ENCODE measurements around the gene TMEM41B.
"Not testable (repeated sequence)": the region's sequence is repeated elsewhere in the genome, so short reads cannot be mapped to it uniquely, and the experiment has no call there.

Gene TMEM41B

DNA sequence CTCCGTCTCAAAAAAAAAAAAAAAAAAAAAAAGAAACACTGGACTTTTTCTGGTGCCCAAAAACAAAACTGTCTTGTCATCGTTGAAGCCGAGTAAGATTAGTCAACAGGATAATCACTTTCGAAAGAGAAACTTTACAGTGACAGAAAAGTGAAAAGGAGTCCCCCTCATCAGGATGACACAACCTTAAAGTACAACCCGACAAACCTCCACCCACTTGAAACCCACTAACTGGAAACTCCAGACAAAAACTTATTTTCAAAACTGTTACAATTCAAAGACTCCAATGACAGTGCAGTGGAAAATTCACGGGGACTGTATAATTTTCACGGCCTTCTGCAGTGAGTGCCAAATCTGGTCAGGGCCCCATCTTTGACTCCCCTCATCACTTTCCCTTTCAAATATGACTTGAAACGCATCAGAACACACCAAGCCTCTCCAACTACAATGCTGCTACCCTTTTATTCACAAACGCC, 50.5 kb downstream of the TMEM41B start:
- in situ Hi-C loops (cut with MboI; ENCODE audit: low sequenced_read_pairs): no loop called here

DNA sequence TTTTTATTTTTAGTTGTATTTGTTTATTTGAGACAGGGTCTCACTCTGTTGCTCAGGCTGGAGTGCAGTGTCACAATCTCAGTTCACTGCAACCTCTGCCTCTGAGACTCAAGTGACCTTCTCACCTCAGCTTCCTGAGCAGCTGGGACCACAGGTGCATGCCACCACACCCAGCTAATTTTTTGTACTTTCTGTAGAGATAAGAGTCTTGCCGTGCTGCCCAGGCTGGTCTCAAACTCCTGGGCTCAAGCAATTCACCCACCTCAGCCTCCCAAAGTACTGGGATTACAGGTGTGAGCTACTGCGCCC, 53.6 kb downstream of the TMEM41B start:
- in situ Hi-C loops (cut with MboI; ENCODE audit: low sequenced_read_pairs): not testable (repeated sequence)

DNA sequence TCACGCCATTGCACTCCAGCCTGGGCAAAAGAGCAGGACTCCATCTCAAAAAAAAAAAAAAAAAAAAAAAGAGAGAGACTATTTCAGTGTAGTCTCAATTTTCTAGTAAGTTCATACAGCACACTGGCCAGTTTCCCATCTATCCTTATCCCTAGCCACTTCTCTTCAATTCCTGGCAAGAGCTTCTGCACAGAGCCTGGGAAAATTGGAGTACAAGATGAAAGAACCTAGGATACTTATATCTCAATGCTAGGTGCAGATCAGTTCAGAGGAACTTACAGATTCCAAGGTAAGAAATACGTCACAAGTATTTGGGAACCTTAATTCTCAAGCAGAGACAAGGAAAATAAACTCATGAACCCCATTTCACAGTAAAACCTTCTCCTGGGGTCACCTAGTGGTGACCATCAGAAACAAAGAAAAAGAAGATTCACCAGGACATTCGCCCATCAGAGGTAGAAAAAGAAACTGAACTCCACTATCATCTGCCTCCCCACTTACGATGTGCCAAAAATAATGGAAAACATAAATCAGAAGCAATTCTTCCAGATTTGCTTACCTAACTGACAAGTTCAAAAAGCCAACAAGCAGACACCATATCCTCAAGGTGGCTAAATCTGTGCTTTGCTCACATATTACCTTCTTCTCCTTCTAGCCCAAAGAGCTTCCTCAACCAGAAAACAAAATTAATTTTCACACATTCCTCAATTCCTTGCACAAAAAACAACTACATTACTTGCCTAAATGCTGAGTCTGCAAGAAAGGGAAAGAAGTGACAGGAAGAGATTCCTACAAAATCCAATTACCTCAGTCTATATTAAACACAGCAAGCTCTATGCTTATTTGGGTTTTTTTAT, 54.2 kb downstream of the TMEM41B start:
- in situ Hi-C loops (cut with MboI; ENCODE audit: low sequenced_read_pairs): no loop called here

DNA sequence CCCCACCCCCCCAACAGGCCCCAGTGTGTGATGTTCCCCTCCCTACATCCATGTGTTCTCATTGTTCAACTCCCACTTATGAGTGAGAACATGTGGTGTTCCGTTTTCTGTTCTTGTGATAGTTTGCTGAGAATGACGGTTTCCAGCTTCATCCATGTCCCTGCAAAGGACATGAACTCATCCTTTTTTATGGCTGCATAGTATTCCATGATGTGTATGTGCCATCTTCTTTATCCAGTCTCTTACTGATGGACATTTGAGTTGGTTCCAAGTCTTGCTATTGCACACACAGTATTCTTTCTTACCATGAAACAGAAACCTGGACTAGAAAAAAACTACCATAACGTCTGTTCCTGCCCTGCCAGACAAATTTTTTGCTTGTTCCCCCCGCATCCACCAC, 56.1 kb downstream of the TMEM41B start:
- in situ Hi-C loops (cut with MboI; ENCODE audit: low sequenced_read_pairs): not testable (repeated sequence)

DNA sequence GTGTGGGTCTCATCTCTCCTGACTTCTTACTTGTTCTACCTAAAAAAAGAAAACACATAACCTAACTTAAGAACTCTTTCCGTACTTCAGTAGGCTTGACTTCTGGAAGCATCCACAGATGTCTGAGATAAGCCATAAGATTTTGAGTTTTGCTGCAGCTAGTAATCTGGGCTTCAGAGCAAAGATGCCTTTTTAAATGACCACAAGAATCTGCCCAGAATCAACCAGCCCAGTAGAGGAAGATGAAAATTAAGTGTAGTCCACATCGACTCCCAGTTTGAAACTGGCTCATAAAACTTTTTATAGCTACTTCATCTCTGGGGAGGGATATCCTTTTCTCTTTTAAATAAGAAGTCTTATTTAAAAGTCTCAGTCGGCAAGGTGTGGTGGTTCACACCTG, 60.0 kb downstream of the TMEM41B start:
- in situ Hi-C loops (cut with MboI; ENCODE audit: low sequenced_read_pairs): no loop called here

DNA sequence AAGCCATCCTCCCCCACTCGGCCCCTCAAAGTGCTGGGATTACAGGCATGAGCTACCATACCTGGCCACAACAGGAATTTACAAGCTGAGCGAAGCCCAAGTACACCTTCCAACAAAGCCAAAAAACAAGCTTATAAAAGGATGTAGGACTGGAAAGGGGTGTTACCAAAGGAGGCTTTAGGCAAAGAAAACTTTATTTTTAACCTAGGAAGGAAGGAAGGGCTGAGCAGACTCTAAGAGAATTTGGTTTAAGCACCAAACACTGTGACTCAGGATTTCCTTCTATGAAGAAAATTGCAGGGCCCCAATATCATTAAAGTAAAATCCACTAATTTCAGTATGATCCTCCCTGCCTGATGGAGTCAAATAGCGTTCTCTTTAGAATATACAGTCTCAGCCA, 61.3 kb downstream of the TMEM41B start:
- in situ Hi-C loops (cut with MboI; ENCODE audit: low sequenced_read_pairs): no loop called here

DNA sequence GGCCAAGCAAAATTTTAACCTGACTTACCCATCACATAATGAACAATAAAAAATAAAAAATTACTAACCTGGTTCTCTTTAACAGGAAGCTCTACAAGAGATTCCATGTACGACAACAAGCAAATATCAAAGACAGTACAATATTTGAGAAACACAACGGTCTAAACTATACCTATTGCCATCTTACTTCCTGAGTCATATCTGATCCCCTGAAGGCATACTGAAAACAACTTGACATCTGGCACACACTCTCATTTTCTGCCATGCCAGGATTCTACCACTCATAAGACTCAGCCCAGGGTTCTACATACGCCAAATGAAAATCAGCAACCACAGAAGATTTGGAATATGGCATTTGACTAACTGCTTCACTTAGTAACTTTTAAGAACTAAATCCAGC, 63.1 kb downstream of the TMEM41B start:
- in situ Hi-C loops (cut with MboI; ENCODE audit: low sequenced_read_pairs): no loop called here

DNA sequence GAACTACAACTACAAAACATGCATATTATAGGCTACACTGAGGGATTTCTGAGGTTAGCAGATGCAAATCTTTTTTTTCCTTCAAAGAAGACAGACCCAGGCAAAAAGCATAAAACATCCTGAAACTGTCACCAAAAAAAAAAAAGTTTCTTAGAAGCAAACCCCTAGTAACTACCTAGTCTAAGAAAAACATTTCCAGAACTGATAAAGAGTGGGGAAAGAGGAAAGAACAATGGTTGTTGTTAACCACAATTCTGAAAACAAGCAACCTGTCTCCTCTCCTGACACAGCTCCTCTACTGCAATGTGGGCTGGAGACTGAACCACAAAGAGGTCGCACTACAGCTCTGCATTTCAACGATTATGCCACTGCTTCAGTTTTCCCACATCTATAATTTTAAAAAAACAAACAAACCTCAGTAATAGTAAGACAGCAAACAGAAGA, 64.2 kb downstream of the TMEM41B start:
- in situ Hi-C loops (cut with MboI; ENCODE audit: low sequenced_read_pairs): no loop called here

DNA sequence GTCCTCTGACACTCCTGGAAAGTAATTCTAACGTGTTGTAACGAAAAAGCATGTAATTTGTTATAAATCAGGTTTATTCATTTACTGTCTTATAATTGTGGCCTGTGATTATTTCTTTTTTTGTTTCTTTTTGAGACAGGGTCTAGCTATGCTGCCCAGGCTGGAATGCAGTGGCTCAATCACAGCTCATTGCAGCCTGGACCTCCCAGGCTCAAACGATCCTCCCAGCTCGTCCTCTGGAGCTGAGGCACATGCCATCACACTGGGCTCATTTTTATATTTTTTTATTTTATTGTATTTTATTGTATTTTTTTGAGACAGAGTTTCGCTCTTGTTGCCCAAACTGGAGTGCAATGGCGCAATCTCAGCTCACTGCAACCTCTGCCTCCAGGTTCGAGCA, 65.1 kb downstream of the TMEM41B start:
- in situ Hi-C loops (cut with MboI; ENCODE audit: low sequenced_read_pairs): no loop called here

DNA sequence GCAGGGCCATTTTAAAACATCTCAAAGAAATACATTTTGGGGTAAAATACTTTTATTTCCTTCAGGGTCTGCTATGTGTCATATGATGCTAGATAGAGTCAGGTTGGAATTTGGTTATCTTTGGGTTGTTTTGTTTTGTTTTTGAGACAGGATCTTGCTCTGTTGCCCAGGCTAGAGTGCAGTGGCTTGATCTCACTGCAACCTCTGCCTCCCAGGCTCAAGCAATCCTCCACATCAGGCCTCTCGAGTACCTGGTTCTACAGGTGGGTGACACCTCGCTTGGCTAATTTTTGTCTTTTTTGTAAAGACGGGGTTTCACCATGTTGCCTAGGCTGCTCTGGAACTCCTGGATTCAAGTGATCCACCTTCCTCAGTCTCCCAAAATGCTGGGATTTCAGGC, 66.5 kb downstream of the TMEM41B start:
- in situ Hi-C loops (cut with MboI; ENCODE audit: low sequenced_read_pairs): no loop called here

DNA sequence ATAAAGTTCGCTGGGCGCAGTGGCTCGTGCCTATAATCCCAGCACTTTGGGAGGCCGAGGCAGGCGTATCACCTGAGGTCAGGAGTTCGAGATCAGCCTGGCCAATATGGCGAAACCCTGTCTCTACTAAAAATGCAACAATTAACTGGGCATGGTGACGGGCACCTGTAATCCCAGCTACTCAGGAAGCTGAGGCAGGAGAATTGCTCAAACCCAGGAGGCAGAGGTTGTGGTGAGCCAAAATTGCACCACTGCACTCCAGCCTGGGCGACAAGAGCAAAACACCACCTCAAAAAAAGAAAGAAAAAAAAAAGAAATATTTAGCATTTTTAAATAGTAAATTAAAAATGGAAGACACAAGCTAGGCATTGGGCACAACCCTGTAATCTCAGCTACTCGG, 78.2 kb downstream of the TMEM41B start:
- in situ Hi-C loops (cut with MboI; ENCODE audit: low sequenced_read_pairs): not testable (repeated sequence)

DNA sequence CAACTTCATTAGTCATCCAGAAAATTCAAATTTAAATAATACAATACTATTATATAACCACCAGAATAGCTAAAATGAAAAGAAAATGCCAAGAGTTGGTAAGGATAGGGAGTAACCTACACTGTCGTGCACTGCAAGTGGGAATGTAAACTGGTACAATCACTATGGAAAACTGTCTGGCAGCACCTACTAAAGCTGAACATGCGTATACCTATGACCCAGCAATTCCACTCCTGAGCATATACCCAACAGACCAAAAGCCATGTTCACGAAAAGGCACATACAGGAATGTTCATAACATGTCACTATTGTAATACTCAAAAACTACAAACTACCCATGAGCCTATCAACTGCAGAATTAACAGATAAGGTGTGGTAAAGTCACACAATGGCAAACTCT, 81.9 kb downstream of the TMEM41B start:
- in situ Hi-C loops (cut with MboI; ENCODE audit: low sequenced_read_pairs): no loop called here

DNA sequence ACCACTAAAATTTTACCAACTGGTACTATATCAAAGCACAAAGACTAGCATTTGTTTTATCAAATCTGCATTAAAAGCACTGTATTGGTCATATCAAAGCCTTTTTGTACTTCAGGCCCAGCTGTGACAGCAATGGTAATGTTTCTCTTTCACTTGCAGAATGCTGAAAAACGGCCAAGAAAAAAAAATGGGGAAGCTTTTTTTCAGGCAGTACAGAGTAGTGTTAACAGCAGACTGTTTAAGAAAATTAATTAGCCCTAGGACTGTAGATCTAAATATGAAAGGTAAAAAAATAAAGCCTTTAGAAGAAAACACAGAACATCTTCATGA, 82.6 kb downstream of the TMEM41B start:
- in situ Hi-C loops (cut with MboI; ENCODE audit: low sequenced_read_pairs): no loop called here

Measured in HL-60/S4 treated with retinoic acid at 250 ng/mL for 4 days and 3 days (cell line).